ENCODE measurements around the gene SLC45A1.

The SLC45A1 gene

DNA sequence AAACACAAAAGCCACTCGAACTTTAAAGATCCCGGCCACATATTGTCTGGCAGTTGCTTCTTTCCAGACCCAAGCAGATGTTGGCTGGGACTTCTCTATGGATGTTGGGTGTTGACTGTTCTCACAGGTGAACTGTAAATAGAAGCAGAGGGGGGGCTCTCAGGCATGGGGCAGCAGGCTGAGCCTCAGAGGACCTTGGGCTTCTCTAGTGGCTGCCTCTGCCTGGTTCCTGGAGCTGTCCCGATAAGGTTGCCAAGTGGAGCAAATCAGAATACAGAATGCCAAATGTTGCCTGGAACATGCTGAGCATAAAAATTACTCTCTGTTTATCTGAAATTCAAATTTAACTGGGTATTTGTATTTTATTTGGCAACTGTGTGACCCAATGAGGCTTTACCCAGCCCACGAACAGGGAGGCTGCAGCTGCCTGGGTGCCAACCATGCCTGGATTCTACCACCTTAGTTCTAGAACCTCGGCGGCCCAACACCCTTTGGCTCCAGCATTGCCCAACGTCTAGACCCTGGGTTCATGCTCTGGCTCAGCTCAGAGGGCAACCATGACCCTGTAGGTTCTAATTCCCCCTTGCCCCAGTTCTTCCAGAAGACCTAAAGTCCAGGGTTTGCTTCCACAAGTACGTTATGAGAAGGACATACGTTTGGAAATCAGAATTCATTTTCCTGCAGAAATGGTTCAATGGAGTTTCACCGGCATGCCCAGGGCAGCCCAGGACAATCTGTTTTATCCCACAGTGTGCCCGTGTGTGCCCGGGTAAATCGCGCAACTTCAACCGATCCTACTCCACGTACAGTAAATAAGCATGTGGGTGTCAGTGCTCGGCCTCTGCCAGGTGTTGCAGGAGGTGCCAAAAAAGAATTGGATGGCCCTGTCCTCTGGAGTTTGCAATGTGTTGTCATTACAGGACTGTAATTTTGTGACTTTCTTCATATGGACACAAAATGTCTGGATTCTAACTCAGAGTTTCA, 5.4 kb upstream of the SLC45A1 start:
- DNase-seq, result no peak

DNA sequence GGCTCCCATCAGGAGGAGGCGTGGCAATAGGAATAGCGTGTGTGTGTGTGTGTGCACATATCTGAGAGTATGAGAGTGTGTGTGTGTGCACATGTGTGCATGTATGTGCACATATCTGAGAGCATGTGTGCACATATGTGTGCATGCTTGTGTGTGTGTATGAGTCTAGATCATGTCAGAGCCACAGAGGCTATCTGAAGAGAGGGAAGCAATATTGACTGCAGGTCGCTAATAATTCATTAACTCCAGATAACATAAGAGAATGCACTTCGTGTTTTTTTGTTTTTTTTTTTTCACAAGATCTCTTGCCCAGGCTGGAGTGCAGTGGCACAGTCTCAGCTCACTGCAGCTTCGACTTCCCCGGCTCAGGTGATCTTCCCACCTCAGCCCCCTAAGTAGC, 4.7 kb upstream of the SLC45A1 start:
- no peak for DNase-seq

- DNase-seq, result peak; percentile 72
Observed at GRCh38 chr1:8314346-8315280, 3.3 kb upstream of the SLC45A1 start.

DNA sequence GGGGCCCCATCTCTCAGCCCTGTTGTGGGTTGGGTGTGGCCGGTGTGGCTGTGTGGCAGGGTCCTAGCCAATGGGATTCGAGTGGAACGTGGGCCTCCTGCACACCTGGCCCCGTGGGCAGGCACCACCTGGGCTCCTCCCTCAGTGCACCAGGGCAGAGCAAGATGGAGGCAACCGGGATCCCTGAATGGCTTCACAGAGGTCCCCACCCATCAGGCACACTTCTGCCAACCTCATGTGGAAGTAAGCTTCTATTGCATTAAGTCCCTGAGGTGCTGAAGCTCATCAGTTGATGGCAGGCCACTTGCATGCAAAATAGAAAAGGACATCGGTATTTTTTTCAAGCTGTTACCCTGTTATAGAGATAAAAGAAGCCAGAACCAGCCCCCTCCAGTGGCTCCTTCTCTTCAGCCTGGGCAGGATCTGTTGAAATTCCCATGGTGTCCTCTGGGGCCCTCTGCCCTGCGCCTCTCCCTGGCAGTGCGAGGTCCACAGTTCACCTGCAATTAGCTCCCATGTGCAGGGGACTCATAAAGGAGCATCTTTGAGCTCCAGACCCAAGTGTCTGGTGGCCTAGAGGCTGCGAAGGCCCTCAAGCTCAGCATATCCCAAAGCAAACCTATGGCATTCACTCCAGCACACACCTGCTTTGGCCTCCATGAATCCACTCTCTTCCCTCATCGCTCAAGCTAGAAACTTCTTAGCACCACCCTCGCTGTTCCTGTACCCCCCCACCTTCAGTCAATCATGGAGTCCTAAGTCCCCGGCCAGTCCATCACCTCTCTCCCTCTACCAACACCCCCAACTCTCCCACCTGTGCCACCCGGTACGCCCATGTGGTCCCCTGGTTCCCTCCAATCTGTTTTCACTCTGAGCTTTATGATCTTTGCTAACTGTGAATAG, 2.1 kb upstream of the SLC45A1 start:
- DNase-seq, result peak; percentile 42

DNA sequence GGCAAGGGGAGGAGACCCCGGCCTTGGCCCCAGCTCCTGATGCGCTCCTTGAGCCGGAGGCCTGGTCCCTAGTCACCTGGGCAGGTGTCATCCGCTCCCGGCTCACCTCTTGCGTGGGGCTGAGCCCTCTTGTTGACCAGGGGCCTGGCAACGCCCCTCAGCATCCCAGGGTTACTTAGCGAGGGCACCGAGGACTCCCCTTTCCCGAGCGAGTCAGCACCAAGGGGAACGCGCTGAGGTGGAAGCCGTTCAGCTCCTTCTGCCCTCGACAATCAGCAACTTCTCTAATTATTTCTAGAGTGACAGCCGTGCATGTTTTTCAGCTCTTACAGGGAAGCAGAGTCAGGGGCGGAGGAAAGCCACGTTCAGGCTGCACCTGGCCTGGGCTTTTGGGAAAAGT, 522 bp downstream of the SLC45A1 start:
- no peak for DNase-seq

- DNase-seq, result no peak
Observed at GRCh38 chr1:8321612-8322011, 3.7 kb downstream of the SLC45A1 start.

GRCh38 chr1:8323706-8324105, 5.8 kb downstream of the SLC45A1 start:
- no peak for DNase-seq

DNA sequence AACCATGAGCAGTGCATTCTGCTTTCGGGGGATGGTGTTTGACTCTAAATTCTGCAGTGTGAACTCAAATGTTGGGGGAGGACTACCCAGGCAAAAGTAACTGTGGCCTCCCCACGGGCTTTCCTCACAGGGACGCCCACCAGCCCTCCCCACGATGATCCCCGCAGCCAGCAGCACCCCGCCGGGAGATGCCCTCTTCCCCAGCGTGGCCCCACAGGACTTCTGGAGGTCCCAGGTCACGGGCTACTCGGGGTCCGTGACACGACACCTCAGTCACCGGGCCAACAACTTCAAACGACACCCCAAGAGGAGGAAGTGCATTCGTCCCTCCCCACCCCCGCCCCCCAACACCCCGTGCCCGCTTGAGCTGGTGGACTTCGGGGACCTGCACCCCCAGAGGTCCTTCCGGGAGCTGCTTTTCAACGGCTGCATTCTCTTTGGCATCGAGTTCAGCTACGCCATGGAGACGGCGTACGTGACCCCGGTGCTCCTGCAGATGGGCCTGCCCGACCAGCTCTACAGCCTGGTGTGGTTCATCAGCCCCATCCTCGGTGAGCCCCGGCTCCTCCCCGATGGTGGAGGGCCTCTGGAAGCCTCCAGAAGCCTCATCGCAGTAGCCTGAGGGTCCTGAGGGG, 6.4 kb downstream of the SLC45A1 start:
- DNase-seq, result no peak

DNA sequence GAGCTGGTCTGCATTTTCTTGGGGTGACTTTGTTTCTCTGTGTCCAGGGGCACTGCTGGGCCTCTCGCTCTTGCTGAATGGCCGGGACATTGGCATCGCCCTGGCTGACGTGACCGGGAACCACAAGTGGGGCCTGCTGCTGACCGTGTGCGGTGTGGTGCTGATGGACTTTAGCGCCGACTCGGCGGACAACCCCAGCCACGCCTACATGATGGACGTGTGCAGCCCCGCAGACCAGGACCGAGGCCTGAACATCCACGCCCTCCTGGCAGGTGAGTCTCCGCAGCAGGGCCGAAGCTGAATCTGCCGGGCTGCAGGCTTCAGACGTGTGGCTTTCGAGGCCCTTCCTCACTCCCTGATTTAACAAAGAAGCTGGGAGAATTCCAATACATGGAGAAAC, 7.9 kb downstream of the SLC45A1 start:
- DNase-seq, result no peak

- no peak for DNase-seq
Observed at GRCh38 chr1:8326265-8326664, 8.4 kb downstream of the SLC45A1 start.

- DNase-seq, result no peak
Observed at GRCh38 chr1:8328271-8328670, 10.4 kb downstream of the SLC45A1 start.

DNA sequence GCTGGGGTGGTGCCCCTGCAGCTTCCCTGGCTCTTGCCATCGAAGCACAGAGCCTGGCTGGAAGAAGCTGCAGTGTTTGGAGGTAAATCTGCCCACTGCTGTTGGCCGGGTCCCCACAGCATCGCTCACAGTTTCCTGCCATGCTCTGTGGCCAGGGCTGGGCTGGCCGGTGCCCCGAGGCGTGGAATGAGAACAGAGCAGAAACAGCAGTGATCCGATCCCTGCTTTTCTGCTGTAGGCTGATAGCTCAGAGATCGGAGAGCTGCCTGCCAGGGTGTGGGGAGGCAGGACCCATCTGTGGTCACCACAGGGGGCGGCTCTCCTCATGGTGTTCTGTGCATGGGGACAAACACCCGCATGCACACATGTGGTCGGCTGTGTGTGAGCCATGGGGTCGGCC, 11.5 kb downstream of the SLC45A1 start:
- DNase-seq, result no peak

DNA sequence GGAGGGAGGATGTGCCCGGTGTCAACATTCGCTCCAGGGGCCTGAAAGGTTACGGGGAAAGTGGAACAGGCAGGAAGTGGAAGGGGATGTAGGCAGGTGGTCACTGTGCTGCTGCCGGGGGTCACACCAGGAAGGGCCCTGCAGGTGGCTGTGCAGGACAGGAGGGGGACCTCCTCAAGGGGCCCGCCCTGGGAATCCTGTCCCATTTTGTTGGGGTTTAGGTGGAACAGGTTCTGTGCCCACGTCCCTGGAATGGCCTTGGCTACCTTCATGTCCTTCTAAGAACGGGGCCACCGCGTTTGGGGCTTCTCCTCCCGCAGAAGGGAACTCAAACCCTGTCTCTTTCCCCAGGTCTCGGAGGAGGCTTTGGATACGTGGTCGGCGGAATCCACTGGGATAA, 11.9 kb downstream of the SLC45A1 start:
- no peak for DNase-seq

DNA sequence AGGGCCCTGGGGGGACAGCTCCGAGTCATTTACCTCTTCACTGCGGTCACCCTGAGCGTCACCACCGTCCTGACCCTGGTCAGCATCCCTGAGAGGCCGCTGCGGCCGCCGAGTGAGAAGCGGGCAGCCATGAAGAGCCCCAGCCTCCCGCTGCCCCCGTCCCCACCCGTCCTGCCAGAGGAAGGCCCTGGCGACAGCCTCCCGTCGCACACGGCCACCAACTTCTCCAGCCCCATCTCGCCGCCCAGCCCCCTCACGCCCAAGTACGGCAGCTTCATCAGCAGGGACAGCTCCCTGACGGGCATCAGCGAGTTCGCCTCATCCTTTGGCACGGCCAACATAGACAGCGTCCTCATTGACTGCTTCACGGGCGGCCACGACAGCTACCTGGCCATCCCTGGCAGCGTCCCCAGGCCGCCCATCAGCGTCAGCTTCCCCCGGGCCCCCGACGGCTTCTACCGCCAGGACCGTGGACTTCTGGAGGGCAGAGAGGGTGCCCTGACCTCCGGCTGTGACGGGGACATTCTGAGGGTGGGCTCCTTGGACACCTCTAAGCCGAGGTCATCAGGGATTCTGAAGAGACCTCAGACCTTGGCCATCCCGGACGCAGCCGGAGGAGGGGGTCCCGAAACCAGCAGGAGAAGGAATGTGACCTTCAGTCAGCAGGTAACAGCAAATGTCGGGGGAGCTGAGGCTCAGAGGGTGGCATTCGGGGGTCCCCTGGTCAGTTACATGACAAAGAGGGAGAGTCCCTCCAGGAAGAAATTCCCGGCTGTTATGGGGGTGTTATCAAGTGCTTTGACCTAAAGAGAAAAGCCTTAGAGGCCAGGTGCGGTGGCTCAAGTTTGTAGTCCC, 12.6 kb downstream of the SLC45A1 start:
- no peak for DNase-seq

DNA sequence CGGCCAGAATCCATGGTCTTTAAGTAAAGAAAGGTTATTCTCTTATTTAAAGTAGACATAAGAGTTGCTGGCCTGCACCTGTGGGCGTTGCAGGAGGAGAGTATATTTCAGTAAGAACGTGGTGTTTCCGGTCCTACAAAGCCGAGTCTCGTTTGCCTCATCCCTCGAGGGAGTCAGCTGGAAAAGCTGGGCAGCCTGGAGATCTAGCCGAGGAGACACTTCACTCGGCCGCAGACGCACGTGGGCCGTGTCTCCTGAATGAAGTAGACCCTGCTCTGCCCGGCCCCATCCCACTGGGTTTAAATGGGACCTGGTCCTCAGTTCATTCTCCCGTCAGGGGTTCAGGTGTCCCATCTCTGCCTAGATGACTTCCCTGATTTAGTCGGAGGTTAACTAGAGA, 14.9 kb downstream of the SLC45A1 start:
- DNase-seq, result no peak

- DNase-seq, result no peak
Observed at GRCh38 chr1:8333246-8333987, 15.5 kb downstream of the SLC45A1 start.

DNA sequence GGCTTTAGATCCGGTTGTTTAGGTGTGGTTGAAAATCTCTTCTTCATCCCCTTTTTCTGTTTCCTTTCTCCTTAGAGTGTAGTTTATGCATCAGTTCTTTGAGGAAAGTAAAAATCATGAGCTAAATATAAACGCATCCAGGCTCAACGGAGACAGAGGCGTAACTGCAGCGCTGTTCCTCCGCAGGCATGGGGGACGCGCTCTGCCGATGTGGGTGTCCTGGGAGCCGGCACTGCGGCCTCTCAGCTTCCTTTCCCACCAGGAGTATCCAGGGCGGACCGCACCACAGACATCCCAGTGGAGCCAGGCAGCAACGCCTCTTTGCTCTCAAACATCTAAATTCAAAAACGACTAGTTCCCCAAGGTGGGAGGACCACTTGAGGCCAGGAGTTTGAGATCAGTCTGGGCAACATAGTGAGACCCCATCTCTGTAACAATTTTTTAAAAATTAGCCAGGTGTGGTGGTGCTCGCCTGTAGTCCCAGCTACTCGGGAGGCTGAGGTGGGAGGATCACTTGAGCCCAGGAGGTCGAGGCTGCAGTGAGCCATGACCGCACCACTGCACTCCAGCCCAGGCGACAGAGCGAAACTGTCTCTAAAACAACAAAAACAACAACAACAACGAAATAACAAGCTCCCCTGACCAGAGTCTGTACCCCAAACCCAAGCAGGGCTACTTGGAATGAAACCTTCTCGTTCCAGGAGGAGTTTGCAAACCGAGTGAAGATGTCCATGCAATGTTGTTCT, 16.4 kb downstream of the SLC45A1 start:
- no peak for DNase-seq

DNA sequence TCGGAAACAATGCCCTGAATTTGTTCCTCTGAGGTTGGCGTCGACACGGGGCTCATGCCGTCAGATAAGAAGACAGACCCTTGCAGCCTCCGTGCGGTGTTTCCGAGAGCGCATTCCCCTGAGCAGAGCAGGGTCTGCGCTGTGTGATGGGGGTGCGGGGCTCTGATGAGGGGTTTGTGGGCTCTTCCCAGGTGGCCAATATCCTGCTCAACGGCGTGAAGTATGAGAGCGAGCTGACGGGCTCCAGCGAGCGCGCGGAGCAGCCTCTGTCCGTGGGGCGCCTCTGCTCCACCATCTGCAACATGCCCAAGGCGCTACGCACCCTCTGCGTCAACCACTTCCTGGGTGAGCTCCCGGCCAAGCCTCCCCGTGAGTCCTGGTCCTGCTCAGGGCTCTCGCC, 17.3 kb downstream of the SLC45A1 start:
- DNase-seq, result no peak

GRCh38 chr1:8337776-8338525, 20.0 kb downstream of the SLC45A1 start:
- DNase-seq, result no peak
